GM21528 (cell line): ENCODE data around the gene TYW1.
"Not testable (repeated sequence)": the region's sequence is repeated elsewhere in the genome, so short reads cannot be mapped to it uniquely, and the experiment has no call there.

Source experiments
- ATAC-seq: cut with Tn5 transposase; IDR thresholded peaks from one replicate; pipeline ENCODE4 v1.9.1; 2021; ENCODE audit warnings: mild to moderate bottlenecking, moderate library complexity; ENCODE audit not compliant: unreplicated experiment, low FRiP score

TYW1 gene

GRCh38 chr7:67230029-67230428 lies 233.4 kb downstream of the TYW1 start:
- not testable (repeated sequence) for ATAC-seq

- not testable (repeated sequence) for ATAC-seq
These were observed 236.9 kb downstream of the TYW1 start for GRCh38 chr7:67233506-67233905.

DNA sequence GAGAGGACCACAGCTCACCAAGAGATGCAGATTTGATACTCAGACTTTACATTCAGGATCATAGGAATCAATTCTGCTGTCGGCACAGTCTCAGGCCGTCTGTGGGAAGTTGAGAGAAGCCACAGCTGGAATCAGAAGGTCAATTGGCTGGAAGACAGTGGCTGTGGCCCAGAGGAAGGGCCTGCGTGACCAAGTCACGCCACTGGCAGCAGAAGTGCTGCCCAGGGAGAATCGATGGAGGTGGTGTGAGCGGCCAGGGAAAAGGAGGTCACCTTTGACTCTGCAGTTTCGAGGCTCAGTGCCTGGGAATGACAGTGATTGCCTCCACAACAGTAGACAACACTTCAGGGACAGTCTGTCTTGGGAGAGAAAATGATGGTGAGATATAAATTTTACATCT lies 239.6 kb downstream of the TYW1 start:
- ATAC-seq: not testable (repeated sequence)

DNA sequence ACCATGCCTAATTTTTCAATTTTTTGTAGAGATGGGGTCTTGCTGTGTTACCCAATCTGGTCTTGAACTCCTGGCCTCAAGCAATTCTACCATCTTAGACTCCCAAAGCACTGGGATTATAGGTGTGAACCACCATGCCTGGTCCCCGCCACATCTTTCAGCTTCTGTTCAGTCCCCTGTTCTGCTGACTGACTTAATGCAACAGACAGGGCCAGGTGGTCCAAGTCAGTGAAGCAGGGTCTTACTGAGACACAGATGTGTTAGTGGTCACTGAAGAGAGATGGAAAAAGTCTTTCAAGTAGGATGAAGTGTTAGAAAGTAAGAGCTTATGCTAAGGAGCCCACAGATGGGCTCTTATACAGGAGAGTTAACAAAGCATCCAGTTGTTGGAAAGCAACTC lies 246.2 kb downstream of the TYW1 start:
- not testable (repeated sequence) for ATAC-seq

GRCh38 chr7:67248364-67248763 lies 251.7 kb downstream of the TYW1 start:
- not testable (repeated sequence) for ATAC-seq

DNA sequence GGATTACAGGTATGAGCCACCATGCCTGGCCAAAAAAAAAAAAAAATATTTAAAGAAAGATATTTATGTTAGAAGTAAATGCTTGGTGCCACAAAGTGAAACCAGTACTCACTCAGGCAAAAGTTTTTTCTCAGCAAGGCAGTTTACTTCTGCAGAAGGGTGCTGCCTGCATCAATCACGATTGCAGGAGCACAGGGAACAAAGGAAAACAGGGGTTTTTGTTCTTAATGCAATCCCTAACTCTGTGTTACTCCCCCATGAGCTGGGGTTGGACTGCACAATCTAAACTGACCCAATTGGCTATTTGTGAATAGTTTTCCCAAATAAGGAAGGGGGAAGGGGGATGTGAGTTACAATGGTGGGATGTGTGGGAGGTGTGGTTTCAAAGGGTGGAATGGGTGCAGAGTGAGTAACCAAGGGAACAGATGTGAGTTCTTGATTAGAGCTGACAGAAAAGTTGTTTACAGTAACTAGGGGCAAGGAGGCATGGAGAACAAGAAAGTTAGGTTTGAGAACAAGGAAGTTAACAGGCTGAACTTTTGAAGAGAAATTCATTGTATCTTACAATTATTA lies 255.4 kb downstream of the TYW1 start:
- no peak for ATAC-seq

DNA sequence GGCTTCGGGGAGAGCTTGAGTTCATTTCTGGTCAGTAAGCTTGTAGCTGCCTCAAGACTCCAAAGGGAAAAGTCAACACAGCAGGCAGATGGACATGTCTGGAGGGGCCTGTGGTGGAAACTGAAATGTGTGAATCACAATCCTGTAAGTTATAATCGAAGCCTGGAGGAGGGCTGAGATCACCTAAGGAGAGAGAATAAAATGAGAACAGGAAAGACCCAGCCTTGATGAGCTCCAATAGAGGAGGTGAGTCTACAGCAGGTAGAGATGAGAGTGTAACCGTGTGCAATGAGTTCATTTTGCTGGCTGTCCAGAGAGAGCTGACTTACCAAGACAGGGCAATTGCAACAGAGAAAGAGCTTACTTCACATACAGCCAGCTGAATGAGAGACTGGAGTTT lies 258.4 kb downstream of the TYW1 start:
- not testable (repeated sequence) for ATAC-seq

- ATAC-seq: not testable (repeated sequence)
These were observed 261.1 kb downstream of the TYW1 start for GRCh38 chr7:67257779-67258178.

DNA sequence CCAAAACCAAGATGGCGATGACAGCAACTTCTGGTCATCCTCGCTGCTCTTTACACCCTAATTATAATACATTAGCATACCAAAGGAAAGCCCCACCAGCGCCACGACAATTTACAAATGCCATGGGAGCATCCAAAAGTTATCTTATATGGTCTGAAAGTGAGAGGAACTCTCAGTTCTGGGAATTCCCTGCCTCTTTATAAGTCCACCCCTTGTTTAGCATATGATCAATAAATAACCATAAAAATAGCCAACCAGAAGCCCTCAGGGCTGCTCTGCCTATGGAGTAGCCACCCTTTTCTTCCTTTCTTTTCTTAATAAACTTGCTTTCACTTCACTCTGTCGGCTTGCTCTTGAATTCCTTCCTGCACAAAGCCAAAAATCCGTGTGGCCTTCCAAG lies 262.7 kb downstream of the TYW1 start:
- not testable (repeated sequence) for ATAC-seq

DNA sequence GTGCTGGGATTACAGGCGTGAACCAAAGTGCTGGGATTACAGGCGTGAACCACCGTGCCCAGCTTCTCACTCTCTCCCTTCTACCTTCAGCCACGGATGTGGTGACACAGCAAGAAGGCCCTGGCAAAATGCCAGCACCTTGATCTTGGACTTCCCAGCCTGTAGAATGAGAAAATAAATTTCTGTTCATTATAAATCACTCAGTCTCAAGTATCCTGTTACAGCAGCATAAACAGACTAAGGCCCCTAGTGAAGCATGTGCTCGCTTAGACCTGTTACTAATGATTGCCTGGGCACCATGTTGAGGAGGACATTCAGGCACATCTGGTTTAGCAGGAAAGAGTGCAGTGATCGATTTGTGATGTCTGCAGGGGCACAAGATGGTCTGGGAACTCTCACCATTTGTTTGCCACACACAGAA lies 263.5 kb downstream of the TYW1 start:
- not testable (repeated sequence) for ATAC-seq

- ATAC-seq: not testable (repeated sequence)
These were observed 267.4 kb downstream of the TYW1 start for GRCh38 chr7:67264000-67264399.

- not testable (repeated sequence) for ATAC-seq
These were observed 269.4 kb downstream of the TYW1 start for GRCh38 chr7:67266070-67266469.

DNA sequence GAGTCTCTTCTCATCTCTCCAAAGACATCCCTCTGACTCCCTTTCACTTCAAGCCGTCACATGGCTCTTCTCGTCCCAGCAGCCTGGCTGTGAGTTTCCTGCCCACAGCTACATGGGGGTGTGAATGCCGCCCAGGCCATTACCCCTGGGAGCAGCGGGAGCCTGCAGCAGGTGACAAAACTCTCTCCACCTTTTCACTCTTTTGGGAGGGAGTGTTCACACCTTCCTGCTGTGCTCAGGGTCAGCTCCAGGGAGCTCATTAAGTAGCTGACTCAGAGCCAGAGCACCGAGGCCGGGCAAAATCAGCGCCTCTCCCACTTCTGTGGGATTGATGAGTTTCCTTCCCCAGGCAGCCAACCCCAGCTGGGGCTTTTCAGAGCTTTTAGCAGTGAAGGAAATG lies 271.3 kb downstream of the TYW1 start:
- ATAC-seq: no peak

GRCh38 chr7:67269916-67270315 lies 273.3 kb downstream of the TYW1 start:
- ATAC-seq: not testable (repeated sequence)
